Type B pancreatic cell (in vitro differentiated cells): ENCODE results near the gene CYP2A6. TPM values are rescaled to one million over a fixed set of nuclear protein-coding genes. Genes with fewer than 3 reads are reported as not detected.
A peak's percentile ranks its signal among the peaks of the same experiment; 100 is the strongest.
"Not testable (repeated sequence)": the region's sequence is repeated elsewhere in the genome, so short reads cannot be mapped to it uniquely, and the experiment has no call there.

ENCODE experiments used
- DNase-seq: peaks from one replicate; pipeline ENCODE4 v3.0.0; 2021; ENCODE audit warnings: mixed read lengths; ENCODE audit not compliant: unreplicated experiment; ENCODE audit errors: extremely low spot score
- H3K27ac Mint-ChIP-seq: 2 replicates; pipeline ENCODE4 v1.8.0; 2021; ENCODE audit warnings: mild to moderate bottlenecking, mixed read lengths
- H3K27me3 Mint-ChIP-seq: 2 replicates; pipeline ENCODE4 v1.8.0; 2021; ENCODE audit warnings: mixed read lengths
- H3K36me3 Mint-ChIP-seq: 2 replicates; pipeline ENCODE4 v1.8.0; 2021; ENCODE audit warnings: mixed read lengths
- H3K4me1 Mint-ChIP-seq: one replicate; pipeline ENCODE4 v1.8.0; 2021; ENCODE audit warnings: mixed read lengths; ENCODE audit not compliant: unreplicated experiment
- H3K4me3 Mint-ChIP-seq: 2 replicates; pipeline ENCODE4 v1.8.0; 2021; ENCODE audit warnings: mild to moderate bottlenecking, mixed read lengths
- H3K9me3 Mint-ChIP-seq: 2 replicates; pipeline ENCODE4 v1.8.0; 2021; ENCODE audit warnings: mixed read lengths
- CTCF ChIP-seq: fragments of 200-600 bp; sonication (generic); conservative IDR thresholded peaks from 2 replicates; pipeline ENCODE4 v1.5.0; 2021; ENCODE audit warnings: antibody characterized with exemption, mild to moderate bottlenecking
- total RNA-seq: library from RNA; stranded (reverse); gene quantifications from 2 replicates; pipeline ENCODE4 v1.2.1, GENCODE V29; 2021; ENCODE audit warnings: low replicate concordance

The CYP2A6 gene
- total RNA-seq, 1 donor from 2014 or later = not detected

DNA sequence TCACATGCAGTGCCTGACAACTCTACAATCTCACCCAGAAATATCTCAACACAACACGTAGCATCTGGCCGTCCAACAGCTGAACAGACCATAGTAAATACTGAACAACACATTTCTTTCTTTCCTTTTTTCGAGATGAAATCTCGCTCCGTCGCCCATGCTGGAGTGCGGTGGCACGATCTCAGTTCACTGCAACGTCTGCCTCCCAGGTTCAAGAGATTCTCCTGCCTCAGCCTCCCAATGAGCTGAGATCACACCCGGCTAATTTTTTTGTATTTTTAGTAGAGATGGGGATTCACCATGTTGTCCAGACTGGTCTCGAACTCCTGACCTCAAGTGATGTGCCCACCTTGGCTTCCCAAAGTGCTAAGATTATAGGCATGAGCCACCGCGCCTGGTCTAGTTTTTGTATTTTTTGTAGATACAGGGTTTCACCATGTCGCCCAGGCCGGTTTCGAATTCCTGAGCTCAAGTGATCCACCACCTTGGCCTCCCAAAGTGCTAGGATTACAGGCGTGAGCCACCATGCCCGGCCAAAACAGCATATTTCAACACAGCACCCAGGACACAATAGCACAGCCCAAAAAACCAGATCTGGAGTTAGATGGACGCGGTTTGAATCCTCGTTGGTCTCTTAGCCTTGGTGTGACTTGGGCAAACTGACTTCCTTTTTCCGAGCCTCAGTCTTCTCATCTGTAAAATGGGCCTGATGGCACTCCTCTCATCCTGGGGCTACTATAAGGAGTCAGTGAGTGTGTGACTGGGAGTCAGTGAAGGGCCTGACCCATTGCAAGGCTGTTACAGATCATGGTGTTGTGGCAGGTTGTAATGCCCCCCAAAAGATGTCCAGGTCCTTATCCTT is 22.6 kb downstream of the CYP2A6 start:
- Mint-ChIP-seq H3K4me1 (peaks cover 18% of the 10 kb centered on the region), H3K4me3 (no peak overlapping the region), H3K27ac (no peak overlapping the region), H3K27me3 (no peaks in the 10 kb centered on the region), H3K9me3 (no peaks in the 10 kb centered on the region), H3K36me3 (peaks cover 6% of the 10 kb centered on the region)
- DNase-seq = no peak
- no peak for TF ChIP-seq CTCF

GRCh38 chr19:40826699-40827385 is 23.4 kb downstream of the CYP2A6 start:
- H3K27me3 Mint-ChIP-seq, H3K27ac Mint-ChIP-seq, H3K36me3 Mint-ChIP-seq, H3K9me3 Mint-ChIP-seq, DNase-seq, H3K4me3 Mint-ChIP-seq: not testable (repeated sequence)
- peaks cover 21% of the 10 kb centered on the region for H3K4me1 Mint-ChIP-seq

DNA sequence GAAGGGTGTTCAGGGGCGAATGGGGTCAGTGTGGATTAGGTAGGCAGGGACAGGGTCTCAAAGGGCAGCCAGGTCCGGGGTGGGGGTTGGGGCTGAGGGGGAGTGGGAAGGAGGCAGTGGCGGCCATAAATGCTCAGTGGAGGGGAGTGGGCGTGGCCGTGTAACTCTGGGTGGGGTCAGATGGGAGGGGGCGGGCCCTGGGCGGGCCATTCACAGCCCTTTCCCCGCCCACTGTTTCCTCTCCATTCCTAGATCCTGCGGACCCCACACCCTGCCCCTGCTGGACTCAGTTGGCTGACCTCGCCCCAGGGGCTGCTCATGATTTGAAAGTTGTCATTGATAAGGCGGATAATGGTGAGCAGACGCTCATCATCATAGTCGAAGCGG is 23.9 kb downstream of the CYP2A6 start:
- H3K36me3 Mint-ChIP-seq, H3K9me3 Mint-ChIP-seq, DNase-seq, H3K27ac Mint-ChIP-seq, H3K27me3 Mint-ChIP-seq, H3K4me3 Mint-ChIP-seq: not testable (repeated sequence)
- H3K4me1 Mint-ChIP-seq = peaks cover 19% of the 10 kb centered on the region

- peaks cover 19% of the 10 kb centered on the region for H3K4me1 Mint-ChIP-seq
- not testable (repeated sequence) for H3K27me3 Mint-ChIP-seq, DNase-seq, H3K36me3 Mint-ChIP-seq, H3K9me3 Mint-ChIP-seq, H3K4me3 Mint-ChIP-seq, H3K27ac Mint-ChIP-seq
Measured at GRCh38 chr19:40825460-40826095, 24.7 kb downstream of the CYP2A6 start.

GRCh38 chr19:40824916-40825315 is 25.3 kb downstream of the CYP2A6 start:
- not testable (repeated sequence) for H3K27ac Mint-ChIP-seq, H3K9me3 Mint-ChIP-seq, DNase-seq, H3K27me3 Mint-ChIP-seq, H3K36me3 Mint-ChIP-seq, H3K4me3 Mint-ChIP-seq
- peaks cover 19% of the 10 kb centered on the region for H3K4me1 Mint-ChIP-seq

DNA sequence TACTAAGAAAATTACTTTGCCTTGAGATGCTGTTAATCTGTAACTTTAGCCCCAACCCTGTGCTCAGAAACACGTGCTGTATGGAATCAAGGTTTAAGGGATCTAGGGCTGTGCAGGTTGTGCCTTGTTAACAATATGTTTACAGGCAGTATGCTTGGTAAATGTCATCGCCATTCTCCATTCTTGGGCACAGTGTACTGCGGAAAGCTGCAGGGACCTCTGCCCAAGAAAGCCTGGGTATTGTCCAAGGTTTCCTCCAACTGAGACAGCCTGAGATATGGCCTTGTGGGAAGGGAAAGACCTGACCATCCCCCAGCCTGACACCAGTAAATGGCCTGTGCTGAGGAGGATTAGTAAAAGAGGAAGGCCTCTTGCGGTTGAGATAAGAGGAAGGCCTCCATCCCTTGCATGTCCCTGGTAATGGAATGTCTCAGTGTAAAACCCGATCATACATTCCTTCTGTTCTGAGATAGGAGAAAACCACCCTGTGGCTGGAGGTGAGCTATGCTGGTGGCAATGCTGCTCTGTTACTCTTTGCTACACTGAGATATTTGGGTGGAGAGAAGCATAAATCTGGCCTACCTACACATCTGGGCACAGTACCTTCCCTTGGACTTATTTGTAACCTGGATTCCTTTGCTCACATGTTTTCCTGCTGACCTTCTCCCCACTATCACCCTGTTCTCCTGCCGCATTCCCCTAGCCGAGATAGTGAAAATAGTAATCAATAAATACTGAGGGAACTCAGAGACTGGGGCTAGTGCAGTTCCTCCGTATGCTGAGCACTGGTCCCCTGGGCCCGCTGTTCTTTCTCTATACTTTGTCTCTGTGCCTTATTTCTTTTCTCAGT is 27.3 kb downstream of the CYP2A6 start:
- not testable (repeated sequence) for H3K9me3 Mint-ChIP-seq, DNase-seq, H3K36me3 Mint-ChIP-seq, H3K4me3 Mint-ChIP-seq, H3K27me3 Mint-ChIP-seq
- Mint-ChIP-seq H3K27ac (peak overlapping the region; percentile 34), H3K4me1 (peaks cover 32% of the 10 kb centered on the region)

DNA sequence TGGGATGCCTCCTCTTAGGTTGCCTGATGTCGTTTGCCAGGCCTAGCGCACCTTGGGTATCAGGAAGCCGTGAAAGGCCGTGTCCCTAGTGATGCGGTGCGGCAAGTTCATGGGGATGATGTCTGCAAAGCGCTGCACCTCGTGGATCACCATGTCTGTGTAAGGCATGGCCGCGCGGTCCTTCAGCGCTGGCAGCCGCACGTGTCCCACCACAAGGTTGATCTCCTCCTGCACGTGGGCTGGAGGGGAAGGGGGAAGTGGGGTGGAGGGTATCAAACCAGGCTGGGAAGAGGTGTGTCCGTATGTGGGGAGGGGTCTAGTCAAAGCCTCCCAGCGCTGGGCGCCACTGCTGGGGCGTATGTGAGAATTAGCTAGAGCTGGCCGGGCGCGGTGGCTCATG is 28.1 kb downstream of the CYP2A6 start:
- DNase-seq = no peak
- Mint-ChIP-seq H3K9me3 (no peaks in the 10 kb centered on the region), H3K27ac (peak overlapping the region; percentile 34), H3K4me3 (no peak overlapping the region), H3K4me1 (peaks cover 32% of the 10 kb centered on the region), H3K27me3 (no peaks in the 10 kb centered on the region), H3K36me3 (peaks cover 3% of the 10 kb centered on the region)
- no peak for TF ChIP-seq CTCF
